Stimulated activated CD4-positive, alpha-beta T cell treated with anti-CD3 and anti-CD28 coated beads, Interleukin-12 subunit alpha, Interleukin-12 subunit beta, amount 100 ng/mL, for 4 hours (primary cell): Measurements from ENCODE around the gene COL4A4.
A peak's percentile ranks its signal among the peaks of the same experiment; 100 is the strongest.

Experiments
- DNase-seq: peaks from one replicate; pipeline ENCODE4 v3.0.0-alpha.2; 2020

Gene COL4A4

DNA sequence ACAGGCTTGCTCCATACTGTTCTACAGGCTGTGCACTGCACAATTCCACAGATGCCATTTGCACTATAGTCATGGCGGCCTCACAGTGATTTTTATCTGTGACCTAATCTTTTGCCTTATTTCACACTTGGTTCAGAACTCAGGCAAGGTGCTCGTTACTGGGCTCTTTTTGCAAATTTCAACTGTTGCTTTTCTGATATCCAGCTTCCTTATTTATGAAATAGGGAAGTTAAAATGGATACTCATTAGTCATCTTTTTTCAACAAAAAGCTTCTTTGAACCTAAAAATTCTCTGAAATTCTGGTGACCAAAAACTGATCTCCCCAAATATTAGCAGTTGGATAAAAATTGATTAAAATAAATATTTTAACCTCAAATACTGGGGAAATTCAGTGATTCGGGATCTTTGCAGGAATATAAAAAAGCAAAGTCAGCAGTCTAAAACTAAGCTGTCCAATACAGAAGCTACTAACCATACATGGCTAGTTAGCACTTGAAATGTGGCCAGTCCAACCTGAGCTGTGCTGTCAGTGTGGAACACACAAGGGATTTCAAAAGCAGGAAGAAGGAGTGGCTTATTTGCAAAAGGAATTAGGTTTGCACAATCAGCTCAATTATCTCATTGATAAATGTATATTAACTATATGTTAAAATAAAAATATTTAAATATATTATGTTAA lies 134.4 kb downstream of the COL4A4 start:
- no peak for DNase-seq

DNA sequence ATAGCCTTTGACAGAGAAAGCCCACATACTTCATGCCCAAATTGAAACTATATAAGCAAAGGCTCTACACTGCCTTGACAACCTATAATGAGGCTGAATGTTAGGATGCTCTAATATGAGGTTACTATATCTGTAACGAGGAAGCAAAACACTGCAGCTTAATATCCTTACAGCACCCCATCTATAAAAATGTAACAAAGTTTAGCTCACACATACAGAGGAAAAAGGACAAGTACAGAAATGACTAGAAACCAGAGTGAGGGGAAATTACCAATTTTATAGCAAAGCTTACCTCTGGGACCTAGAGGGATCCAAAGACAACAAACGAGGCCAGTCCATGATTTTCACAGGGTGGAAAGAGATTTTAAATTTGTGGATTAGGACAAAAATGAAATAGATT lies 138.5 kb downstream of the COL4A4 start:
- DNase-seq, result no peak

DNA sequence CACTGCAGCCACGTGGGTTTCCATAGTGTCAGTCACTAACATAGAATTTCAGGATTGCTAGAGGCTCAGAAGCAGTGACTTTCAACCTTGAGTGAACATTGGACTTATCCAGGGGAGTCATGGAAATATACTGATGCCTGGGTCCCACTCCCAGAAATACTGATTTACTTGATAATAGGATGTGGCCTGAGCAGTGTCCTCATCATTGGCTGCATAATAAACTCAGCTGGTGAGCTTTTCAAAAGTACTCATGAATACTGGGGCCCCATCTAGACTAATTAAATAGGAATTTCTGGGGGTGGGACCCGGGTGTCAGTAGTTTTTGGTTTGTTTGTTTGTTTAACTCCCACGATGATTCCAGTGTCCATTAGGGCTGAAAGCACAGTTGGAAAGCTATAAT lies 141.4 kb downstream of the COL4A4 start:
- no peak for DNase-seq

DNA sequence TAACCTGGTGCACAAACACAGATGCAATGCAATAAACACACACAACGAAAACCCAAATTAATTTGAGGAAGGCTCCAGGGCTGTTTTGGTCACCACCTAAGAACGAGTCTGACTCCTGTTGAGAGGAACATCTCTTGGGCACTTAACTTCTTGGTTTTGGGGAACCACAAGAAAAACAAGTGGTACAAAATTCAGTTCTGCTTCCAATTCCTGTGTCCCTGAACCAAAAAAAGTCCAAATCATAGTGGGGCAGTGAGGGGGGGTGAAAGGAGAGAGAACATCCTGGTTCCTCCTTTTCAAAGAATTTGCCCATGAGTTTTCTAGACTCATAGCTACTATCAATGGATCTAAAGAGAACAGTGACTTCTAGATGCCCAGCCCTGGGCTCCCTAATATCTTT lies 143.6 kb downstream of the COL4A4 start:
- DNase-seq, result no peak

DNA sequence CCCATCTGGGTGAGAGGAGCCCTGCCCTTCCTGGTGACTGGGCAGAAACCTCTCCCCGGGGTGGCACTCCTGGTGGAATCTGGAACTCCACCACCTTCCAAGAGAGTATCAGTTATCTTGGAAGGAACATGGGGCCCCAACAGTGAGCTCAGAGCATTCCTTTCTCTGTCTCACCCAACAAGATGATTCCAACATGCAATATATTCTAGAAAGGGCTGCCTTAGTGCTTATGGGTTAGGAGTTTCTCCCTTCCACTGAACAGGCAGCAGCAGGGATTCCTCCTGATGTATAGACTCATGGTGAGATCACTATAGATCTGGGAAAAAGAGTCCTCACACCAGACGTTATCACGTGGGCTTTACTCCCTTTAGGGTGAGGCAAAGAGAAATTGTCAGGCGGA lies 147.1 kb downstream of the COL4A4 start:
- DNase-seq, result no peak

DNA sequence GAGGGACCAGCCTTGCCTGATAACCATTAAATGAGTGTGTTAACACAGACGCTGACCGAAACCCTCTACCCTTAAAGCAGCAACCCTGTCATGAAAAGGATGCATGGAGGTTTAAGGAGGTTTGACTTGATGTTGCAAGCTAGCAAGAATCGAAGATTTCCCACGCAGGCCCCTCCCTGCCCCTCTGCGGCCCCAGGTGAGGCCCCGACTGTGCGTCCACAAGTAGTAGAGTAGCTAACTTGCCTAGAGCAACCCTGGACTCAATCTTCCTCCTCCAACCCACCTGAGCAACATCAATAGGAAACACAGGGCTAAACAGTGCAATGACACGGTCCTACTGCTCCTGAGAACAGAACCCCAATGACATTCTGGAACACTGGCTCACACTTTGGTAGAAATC lies 150.1 kb downstream of the COL4A4 start:
- no peak for DNase-seq

DNA sequence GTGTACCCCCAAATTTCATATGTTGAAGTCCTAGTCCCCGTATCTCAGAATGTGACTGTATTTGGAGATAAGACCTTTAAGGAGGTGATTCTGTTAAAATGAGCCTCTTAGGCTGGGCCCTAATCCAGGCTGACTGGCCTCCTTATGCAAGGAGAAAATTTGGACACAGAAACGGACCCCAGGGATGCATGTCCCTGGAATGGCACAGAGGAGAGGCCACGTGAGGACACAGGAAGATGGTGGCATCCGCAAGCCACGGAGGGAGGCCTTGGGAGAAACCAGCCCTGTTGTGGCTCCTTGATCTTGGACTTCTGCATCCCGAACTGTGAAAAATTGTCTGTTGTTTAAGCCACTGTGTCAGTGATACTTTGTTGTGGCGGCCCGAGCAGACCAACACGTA lies 150.7 kb downstream of the COL4A4 start:
- no peak for DNase-seq

DNA sequence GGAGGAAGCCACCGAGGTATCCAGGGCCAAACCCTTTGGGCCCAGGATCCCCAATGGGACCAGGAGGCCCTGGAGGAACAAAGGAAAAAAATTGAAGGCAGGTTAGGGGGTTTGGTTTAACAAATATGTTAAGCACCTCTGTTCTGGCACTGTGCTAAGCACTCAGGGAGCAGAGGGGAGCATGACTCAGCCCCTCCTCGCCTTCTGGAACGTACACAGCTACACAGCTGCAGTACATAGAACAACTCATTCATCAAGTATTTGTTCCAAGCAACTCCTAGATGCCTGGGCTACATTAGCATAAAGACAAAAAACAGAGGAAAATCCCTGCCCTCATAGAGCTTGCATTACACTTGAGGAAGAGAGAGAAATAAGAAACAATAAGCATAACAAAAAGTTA lies 153.6 kb downstream of the COL4A4 start:
- no peak for DNase-seq

DNA sequence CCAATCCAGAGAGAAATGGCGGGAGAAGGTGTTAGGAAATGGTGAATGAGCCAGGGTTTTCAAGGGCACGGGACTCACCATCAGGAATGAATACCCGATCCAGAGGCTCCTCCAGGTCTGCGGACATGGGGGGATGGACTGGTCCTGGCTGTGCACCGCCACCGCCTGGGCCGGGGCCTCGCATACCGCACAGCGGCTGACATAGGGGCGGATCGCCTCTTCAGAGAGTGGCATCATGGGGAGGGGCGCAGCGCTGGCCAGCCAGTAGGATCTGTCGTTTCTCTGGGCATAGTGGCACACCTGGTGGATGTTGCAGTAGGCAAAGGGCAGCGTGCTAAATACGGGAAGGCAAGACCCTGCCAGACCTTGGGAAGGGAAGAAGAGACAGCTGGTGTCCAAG lies 156.1 kb downstream of the COL4A4 start:
- no peak for DNase-seq

DNA sequence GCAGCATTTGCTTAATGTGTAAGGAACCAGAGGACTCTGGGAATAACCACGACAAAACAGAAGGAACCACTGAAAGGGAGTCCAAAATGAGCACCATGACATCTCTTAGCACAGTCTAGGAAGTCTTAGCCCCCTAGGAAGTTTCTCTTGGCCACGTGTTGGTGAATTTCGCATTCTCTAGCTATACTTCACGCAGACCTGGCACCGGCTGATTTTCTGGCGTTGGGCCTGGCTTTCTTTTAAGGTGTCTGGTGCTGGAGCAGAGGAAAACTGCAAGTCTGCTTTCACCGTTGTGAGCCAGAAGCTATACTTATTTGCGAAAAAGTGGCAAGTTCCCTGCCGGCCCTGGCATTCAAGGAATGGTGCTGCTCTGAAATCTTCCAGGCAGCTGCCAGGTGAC lies 156.9 kb downstream of the COL4A4 start:
- DNase-seq, result no peak

DNA sequence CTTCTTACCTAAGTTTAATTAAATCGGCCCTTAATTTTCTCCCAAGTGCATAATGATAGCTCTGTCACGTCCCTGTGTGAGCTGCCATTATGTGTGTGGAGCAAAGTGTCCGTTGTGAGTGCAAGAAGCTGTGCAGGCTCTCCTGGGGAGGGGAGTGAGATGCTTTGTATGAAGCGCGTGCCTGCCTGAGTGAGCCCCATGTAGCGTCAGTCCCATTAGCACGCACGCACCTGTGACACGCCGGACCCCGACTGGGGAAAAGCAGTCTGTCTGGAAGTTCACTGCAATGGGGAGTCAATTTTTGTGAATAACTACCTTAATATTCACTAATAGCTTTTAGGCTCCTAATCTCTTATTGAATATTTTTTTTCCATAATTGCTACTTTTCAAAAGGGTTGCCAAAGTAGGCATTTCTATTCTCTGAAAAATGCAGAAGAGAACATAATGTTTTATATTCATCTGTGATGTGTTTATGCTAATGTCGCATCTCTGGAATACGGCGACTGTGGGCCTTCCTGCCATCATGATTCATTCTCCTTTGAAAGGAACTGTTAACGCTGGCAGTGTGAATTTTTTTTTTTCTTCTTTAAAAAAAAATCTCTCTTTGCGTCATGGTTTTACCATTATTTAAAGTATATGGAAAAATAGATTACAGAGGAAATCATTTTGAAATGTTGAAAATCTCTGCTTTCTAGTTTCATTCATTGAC lies 157.7 kb downstream of the COL4A4 start:
- no peak for DNase-seq

DNA sequence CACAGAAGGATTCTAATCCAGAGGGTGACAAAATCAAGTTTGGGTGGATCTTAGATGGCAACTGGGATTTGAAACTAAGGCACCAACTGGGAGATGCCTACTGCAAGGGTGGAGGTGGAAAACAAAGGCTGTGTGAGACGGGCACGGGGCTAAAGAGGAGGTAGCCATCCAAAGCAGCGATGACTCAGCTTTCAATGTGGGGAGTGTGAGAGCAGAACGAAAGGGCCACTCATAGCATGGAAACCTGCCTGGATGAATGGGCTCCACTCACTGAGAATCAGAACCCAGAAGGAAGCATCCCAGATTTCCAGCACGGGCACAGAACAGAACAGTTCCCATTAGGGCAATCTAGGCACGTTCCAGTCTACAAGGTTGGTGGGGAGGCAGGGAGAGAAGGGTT lies 159.5 kb downstream of the COL4A4 start:
- DNase-seq, result no peak

DNA sequence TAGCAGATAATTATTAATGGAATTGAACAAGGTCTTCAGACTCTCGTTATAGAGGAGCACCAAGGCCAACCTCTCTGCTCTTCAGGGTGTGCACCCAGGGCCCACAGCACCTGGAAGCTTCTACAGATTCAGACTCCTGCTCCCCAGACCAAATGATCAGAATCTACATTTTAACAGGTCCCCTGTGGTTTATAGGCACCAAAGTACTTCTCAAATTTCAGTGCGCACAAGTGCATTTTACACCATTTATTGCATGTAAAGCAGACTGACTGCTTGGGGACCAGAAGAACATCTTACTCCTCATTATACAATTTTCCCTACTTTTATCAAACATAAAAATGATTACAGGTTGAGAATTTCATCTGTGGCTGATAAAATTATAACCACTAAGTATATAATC lies 163.9 kb downstream of the COL4A4 start:
- DNase-seq, result no peak

DNA sequence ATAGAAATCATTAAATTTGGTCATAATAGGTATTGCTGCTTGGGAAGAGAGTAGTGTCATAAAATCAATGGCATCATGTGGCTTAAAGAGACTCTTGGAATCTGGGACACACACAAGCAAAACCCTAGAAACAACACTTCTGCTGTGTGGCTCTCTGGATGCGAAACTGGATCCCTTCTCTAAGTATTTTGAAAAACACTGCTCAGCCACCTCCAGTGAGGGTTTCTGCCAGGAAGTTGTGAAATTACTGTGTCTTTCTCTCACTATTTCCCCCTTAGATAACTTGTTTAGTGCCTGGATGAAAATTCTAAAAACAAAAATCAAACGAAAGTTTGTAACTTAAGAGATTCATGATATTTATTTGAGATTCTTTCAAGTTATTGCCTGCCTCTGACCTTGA lies 164.3 kb downstream of the COL4A4 start:
- no peak for DNase-seq

DNA sequence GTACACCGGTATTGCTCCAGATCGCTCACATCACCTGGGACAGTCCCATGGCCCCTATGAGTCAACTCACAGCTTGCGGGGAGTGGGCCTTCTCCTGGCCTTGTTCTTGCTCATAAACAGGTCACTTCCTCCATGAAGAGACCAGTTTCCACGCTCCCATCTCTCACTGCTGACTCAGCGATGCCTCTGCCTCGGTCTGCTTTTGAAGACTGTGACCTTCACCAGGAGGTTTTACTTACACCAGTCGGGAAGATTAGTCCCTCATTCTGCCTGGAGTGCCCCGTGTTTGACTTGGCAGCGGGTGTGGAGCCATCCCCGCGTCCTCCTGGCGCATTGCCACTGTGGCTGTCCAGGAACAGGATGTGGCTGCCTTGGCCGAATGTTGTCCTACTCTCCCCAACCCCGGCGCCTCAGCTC lies 168.4 kb downstream of the COL4A4 start:
- DNase-seq, result peak; percentile 10

DNA sequence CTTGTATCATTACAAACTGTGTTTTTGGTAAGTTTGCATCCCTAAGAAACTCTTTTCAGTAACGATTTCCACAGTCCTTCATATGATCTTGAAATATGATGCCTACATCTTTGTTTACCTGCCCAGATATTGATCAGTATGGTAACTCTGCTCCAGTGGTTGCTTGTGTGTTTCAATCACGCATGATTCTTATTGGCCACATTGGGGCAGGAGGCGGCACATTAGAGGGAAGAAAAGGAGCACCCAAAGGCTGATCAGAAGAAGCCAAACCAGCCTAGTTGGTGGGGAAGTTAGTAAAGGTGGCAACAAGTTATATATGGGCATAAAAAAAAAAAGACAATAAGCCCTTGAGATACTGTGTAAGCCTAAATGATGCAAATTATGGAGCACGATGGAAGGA lies 169.2 kb downstream of the COL4A4 start:
- DNase-seq, result no peak

DNA sequence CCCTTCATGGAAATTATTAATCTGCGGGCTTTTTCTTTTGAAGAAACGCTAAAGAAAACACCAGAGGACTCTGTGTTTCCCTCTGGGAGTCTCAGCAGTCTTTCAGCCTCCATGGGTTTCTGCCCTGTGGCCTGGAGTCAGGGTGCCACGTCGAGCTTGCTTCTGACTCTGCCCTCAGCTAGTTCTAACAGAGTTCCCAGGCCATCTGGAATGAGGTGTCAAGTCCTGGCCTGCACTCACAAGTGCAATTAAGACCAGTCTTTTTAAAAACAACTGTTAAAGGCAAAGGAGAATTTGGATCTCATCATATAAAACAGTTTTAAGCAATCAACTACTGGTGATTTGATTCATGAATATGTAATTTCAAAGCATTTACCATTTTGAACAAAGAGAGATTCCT lies 170.8 kb downstream of the COL4A4 start:
- DNase-seq, result no peak

DNA sequence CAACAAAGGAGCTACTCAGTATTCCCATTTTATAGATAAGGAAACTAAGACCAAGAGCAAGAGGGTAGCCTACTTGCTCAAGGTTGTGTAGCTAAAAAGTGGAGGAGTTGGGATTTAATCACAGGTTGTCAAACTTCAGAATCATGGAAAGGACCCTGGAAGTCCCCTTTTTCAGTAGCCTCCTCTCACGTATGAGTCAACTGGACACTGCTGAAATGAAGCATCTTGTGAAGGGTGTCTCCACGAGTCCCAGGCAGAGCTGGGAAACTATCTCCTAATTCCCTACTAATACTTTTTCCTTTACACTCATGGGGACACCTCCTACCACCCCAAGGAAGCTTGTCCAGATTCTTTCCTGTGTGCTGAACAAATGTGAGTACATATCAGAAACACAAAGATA lies 172.3 kb downstream of the COL4A4 start:
- DNase-seq, result no peak

DNA sequence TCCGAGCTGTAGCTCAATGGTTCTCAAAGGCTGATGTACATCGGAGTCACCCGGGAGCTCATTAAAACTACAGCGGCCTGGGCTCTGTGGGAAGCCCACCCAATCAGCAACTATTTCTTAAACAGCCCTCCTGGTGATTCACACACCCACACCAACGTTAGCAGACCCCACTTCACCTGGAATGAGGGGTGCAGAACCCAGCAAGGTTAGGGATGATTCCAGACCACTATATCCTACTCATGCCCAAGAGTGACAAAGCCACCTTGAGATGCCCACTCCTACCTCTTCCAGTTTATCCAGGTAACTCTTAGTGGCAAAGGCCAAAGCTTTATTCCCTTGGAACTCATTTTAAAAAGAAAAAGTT lies 178.4 kb downstream of the COL4A4 start:
- DNase-seq, result no peak

DNA sequence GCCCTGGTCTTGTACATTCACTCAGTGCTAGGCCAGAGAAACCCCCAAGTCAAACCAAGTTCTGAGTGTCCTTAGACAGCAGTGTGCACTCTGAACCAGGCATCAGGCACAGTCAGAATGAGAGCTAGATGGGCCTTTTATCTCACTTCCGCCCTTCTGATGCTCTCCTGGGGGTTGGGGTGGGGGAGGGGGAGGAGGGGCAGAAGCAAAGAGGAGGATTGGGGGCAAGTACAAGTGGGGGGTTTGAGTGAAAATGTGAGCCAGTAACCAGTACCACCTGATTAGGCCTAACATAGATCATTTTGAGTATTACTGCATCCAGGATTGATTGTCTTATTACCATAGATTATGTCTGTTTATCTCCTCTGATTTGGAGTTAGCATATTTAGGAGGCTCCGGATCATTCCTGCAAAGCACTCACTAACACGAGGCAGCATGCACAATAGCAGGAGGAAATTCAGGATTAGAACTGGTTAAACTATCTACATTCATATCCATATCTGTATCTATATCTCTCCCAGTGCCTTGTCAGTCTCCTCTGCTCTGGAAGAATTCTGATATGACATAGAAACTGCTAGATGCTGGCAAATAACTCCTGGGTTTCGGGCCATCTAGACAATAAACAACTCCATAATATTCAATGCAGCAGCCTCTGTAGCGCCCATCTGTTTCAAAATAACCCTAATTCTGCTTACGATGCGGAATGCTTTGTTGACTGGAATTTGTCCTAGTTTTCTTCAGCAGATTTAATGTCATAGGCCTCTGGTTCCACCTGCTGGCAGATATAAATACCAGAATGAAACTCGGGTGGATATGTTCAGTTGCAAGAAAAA lies 179.0 kb downstream of the COL4A4 start:
- DNase-seq, result no peak

DNA sequence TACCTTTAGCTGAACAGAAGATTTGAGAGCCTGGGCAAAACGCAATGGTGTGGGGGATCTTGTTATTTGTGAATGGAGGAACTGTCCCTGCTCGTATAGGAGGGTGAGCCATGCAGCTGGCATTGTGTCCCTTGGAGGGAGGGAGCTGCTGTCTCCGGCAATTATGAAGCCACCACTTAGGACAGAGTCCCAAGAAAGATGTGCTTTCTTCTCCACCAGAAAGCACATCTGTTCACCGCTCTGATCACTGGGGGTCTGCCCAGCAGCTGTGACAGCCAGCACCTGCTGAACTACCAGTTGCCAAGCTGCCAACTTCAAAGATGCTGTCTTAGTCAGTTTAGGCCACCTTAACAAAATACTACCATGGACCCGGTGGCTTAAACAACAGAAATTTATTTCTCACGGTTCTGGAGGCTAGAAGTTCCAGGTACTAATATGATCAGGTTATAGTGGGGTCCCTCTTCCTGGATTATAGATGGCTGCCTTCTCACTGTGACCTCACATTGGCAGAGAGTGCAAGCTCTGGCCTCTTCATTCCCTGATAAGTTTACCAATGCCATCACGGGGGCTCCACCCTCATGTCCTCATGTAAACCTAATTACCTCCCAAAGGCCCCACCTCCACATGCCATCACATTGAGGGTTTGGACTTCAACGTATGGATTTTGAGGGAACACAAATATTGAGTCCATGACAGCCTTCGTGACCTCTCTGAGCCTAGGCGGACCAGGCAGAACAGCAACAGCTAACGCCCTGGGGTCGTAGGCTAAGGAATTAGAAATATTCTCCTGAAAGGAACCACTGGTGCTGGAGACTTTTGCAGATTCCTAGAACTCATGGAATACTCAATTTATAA lies 179.9 kb downstream of the COL4A4 start:
- DNase-seq, result no peak

DNA sequence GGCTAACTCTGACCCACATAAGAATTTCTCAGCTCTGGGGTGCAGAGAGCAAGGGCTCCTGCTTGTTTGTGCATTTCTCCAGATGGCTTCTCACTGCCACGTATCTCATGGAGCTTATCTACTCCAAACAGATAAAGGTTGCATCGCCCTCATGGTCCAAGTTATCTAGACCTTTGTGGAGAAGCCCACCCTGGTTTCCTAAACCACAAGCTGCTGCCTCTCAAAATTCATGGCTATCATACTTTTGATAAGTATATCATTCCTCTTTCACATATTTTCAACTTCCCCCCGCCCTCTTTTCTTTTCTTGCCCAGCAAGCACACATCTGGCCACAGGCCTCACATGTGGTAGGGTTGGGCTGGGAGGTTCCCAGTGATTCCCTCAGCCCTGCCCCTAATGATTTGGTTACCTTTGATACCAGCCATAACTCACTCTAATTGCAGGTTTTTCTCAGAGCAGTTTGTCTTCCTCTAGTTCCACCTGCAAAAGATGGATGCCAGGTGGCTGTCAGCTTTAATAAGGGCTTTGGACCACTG lies 182.1 kb downstream of the COL4A4 start:
- DNase-seq, result no peak

DNA sequence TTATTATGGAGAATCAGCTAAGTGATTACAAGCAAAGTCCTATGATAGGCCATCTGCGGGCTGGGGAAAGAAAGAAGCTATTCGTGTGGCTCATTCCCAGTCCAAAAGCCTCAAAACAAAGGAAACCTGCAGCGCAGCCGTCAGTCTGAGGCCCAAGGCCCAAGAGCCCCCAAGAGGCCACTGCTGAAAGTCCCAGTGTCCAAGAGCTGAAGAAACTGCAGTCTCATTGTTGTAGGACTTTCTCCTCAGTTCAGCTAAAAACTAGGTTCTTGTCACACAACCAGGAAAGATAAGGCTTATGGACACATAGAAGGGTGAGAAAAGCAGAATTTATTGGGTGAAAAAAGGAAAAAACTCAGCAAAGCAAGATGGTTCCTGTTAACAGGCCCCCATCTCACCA lies 185.0 kb downstream of the COL4A4 start:
- DNase-seq, result no peak
